HepG2 (cell line): Measurements from ENCODE around the gene NDOR1. TPM values are rescaled to one million over a fixed set of nuclear protein-coding genes. Genes with fewer than 3 reads are reported as not detected.

Source experiments
- ATAC-seq: fragments of 200-7000 bp; cut with Tn5 transposase; 3 replicates; pipeline ENCODE4 v1.9.1; 2020; ENCODE audit warnings: mild to moderate bottlenecking, moderate library complexity
- BruUV-seq: library from RNA; stranded (reverse); fragments of 400-500 nt; replicated peaks from 2 replicates; lab custom pipeline; 2021; lab: Mats Ljungman, UMichigan
- CTCF ChIA-PET: fragments of 300-600 bp; formaldehyde crosslinking; extraction: SDS; loops from one replicate; lab custom pipeline; 2021; ENCODE audit warnings: low total read pairs, inconsistent platforms, low intra/inter-chr PET ratio; lab: Yijun Ruan, JAX
- POLR2A ChIA-PET: fragments of 350-600 bp; sonication (Branson Sonifier 250); formaldehyde crosslinking; loops from one replicate; lab custom pipeline; 2020; ENCODE audit warnings: antibody characterized with exemption, inconsistent platforms; lab: Yijun Ruan, JAX
- DNase-seq: peaks from one replicate; pipeline ENCODE4 v3.0.0-alpha.2; 2015; ENCODE audit warnings: low spot score
- FAIRE-seq: peaks from 3 replicates; lab custom pipeline; 2011; peaks lifted over from hg19 to GRCh38; lab: Jason Lieb, UNC
- H2AFZ ChIP-seq: one replicate; pipeline ENCODE4 v1.6.1; 2011; ENCODE audit warnings: low read length, inconsistent platforms
- H3K27ac ChIP-seq: fragments of 300-600 bp; 3 replicates; pipeline ENCODE4 v1.8.0; 2011; ENCODE audit warnings: mixed run types, mild to moderate bottlenecking, mixed read lengths, low read length, inconsistent platforms; ENCODE audit not compliant: insufficient read depth; ENCODE audit errors: extremely low read length
- H3K27me3 ChIP-seq, 2 experiments: fragments of 200-600 bp in 1 of 2; 2 replicates in 1 of 2; 3 replicates in 1 of 2; pipeline versions ENCODE4 v1.6.0 to v1.8.0; 2011; ENCODE audit warnings: low read length in 2 of 2, mild to moderate bottlenecking in 2 of 2, moderate library complexity in 2 of 2, inconsistent platforms in 1 of 2; ENCODE audit not compliant: insufficient read depth in 2 of 2, control insufficient read depth in 1 of 2
- H3K36me3 ChIP-seq, 2 experiments: fragments of 200-600 bp in 1 of 2; replicated peaks in 1 of 2; 2 replicates in 1 of 2; 3 replicates in 1 of 2; pipeline versions ENCODE4 v1.5.1 to v1.8.0; 2011; ENCODE audit warnings: low read length in 2 of 2, inconsistent platforms in 1 of 2; ENCODE audit not compliant: insufficient read depth in 2 of 2, control insufficient read depth in 1 of 2
- H3K4me1 ChIP-seq: 2 replicates; pipeline ENCODE4 v1.5.1; 2012; ENCODE audit warnings: low read length, inconsistent platforms; ENCODE audit not compliant: insufficient read depth
- H3K4me2 ChIP-seq: 2 replicates; pipeline ENCODE4 v1.6.0; 2011; ENCODE audit warnings: low read depth, low read length, inconsistent platforms
- H3K4me3 ChIP-seq, 3 experiments: fragments of 200-600 bp in 1 of 3; sonication (generic), shearing (Covaris generic) in 1 of 3; replicated peaks in 1 of 3; 2 replicates each; pipeline ENCODE4 v1.5.1; 2011 to 2016; ENCODE audit warnings: low read length in 3 of 3, inconsistent platforms in 2 of 3, low read depth in 2 of 3, mild to moderate bottlenecking in 2 of 3, control low read depth in 1 of 3, mixed read lengths in 1 of 3; ENCODE audit not compliant: insufficient read depth in 1 of 3
- H3K79me2 ChIP-seq: one replicate; pipeline ENCODE4 v1.6.1; 2011; ENCODE audit warnings: low read length, inconsistent platforms; ENCODE audit not compliant: insufficient read depth
- H3K9ac ChIP-seq: 2 replicates; pipeline ENCODE4 v1.6.0; 2011; ENCODE audit warnings: mild to moderate bottlenecking, low read depth, low read length, inconsistent platforms; ENCODE audit not compliant: insufficient read depth
- H3K9me3 ChIP-seq: 2 replicates; pipeline ENCODE4 v1.5.1; 2012; ENCODE audit warnings: mild to moderate bottlenecking, low read length
- H4K20me1 ChIP-seq: 2 replicates; pipeline ENCODE4 v1.6.0; 2011; ENCODE audit warnings: inconsistent platforms, mild to moderate bottlenecking, low read length, moderate library complexity; ENCODE audit not compliant: insufficient read depth
- ETV6 ChIP-seq: sonication (generic); formaldehyde crosslinking; conservative IDR thresholded peaks from 2 replicates; pipeline ENCODE4 v1.4.0; 2020; ENCODE audit warnings: missing genetic modification reagents
- HNRNPL ChIP-seq: fragments of 200-400 bp; formaldehyde crosslinking; IDR thresholded peaks from 2 replicates; pipeline ENCODE4 v1.6.1; 2017; ENCODE audit warnings: mild to moderate bottlenecking, low read depth, low read length
- RAD21 ChIP-seq: fragments of 450-650 bp; formaldehyde crosslinking; IDR thresholded peaks from 2 replicates; pipeline ENCODE4 v1.5.0; 2020; ENCODE audit warnings: mild to moderate bottlenecking
- STAG1 ChIP-seq: sonication (generic); formaldehyde crosslinking; IDR thresholded peaks from 2 replicates; pipeline ENCODE4 v1.4.0; 2020; ENCODE audit warnings: missing genetic modification reagents
- ZNF737 ChIP-seq: sonication (generic); formaldehyde crosslinking; IDR thresholded peaks from 2 replicates; pipeline ENCODE4 v1.5.0; 2020; ENCODE audit warnings: missing genetic modification reagents, mild to moderate bottlenecking, borderline replicate concordance
- ZNF839 ChIP-seq: sonication (generic); formaldehyde crosslinking; IDR thresholded peaks from 2 replicates; pipeline ENCODE4 v1.4.0; 2020; ENCODE audit warnings: missing genetic modification reagents, mild to moderate bottlenecking, borderline replicate concordance
- ZSCAN9 ChIP-seq: IDR thresholded peaks from 2 replicates; pipeline ENCODE4 v1.6.1; 2016; ENCODE audit warnings: borderline replicate concordance
- WGBS: methylation state at CpG from one replicate; pipeline ENCODE4 v1.1.6; 2017; ENCODE audit warnings: low lambda C conversion rate; 5-methylcytosine and 5-hydroxymethylcytosine counted together
- in situ Hi-C: cut with HindIII; loops from 2 replicates; pipeline ENCODE4 v1.10.0; 2017; ENCODE audit warnings: low pct_unique_long_range_greater_than_20kb; ENCODE audit not compliant: extremely low pct_ligation_motif_present
- intact Hi-C: fragments of 100-400 bp; cut with micrococcal nuclease; formaldehyde crosslinking; loops from one replicate; pipeline ENCODE4 v1.10.0; 2022; ENCODE audit not compliant: unreplicated experiment
- polyA plus RNA-seq, 8 experiments: library from polyadenylated mRNA; depleted of rRNA in 3 of 8; stranded (reverse) in 7 of 8; unstranded in 1 of 8; fragments of >200 nt; fragmentation: Illumina TruSeq in 4 of 8; extraction: Trizol in 4 of 8; gene quantifications; 2 replicates each; pipeline versions ENCODE4 v1.2.1 to v1.2.3, GENCODE V29; 2011 to 2016; ENCODE audit warnings: low read depth in 4 of 8, missing spikeins in 1 of 8, mixed read lengths in 1 of 8; ENCODE audit not compliant: insufficient read depth in 1 of 8
- total RNA-seq, 5 experiments: library from RNA; depleted of rRNA; stranded (reverse); fragments of >200 nt; fragmentation: Illumina TruSeq; extraction: Trizol; gene quantifications; 2 replicates each; pipeline ENCODE4 v1.2.3, GENCODE V29; 2016; ENCODE audit warnings: low read depth in 1 of 5
- TF ChIP-seq, protein P1 (sequence below): sonication (generic); formaldehyde crosslinking; IDR thresholded peaks from 2 replicates; pipeline ENCODE4 v1.5.1; 2020; ENCODE audit warnings: mild to moderate bottlenecking, missing genetic modification reagents, moderate library complexity
- TF ChIP-seq, protein P2 (sequence below): sonication (generic); formaldehyde crosslinking; IDR thresholded peaks from 2 replicates; pipeline ENCODE4 v1.5.0; 2020; ENCODE audit warnings: mild to moderate bottlenecking, missing genetic modification reagents, moderate library complexity
- TF ChIP-seq, protein P3 (sequence below): sonication (generic); formaldehyde crosslinking; IDR thresholded peaks from 2 replicates; pipeline ENCODE4 v1.4.0; 2020; ENCODE audit warnings: missing genetic modification reagents, mild to moderate bottlenecking, borderline replicate concordance

NDOR1 gene
- total and polyA plus RNA-seq, 2 of the 13 experiments (the other 11 are each of a cell fraction or from before 2014, with no cell fraction given): 3.6 to 8.7 TPM

DNA sequence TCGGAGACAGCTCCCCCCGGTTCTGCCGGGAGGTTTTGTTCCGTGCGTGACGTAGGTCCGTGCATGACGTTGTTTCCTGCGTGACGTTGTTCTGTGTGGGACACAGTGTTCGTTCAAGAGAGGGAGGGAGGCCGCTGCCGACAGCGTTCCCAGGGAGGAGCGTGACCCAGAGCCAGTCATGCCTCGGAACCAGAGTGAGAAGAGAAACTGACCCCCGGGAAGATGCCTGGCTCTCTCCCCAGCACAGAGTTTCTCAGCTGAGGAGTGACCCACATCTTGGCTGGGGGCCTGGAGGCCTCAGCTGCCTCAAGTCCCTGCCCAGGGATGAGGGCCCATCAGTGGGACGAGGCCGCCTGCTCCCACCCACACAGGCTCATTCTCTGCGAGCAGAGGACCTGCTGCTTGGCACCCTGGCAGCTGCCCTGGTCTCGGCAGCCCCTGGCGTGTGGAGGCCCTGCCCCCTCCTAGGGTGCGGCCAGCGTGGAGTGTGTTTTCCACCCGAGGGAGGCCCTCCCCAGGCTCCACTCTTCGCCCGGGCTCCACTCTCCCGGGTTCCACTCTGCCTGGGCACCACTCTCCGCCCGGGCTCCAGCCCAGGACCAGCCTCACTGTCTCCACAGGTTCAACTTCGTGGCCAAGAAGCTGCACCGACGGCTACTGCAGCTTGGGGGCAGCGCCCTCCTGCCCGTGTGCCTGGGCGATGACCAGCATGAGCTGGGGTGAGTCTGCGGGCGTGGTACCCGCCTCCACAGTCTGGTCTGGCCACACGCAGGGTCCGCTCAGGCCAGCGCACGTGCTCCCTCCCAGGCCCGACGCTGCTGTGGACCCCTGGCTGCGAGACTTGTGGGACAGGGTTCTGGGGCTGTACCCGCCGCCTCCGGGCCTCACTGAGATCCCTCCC, 7.9 kb downstream of the NDOR1 start:
- no peaks in the 10 kb centered on the region for H3K9me3 ChIP-seq
- H3K4me2 ChIP-seq: no peak overlapping the region
- 95% methylated on average over 28 of the region's 49 CpGs for WGBS
- no peaks in the 10 kb centered on the region for H4K20me1 ChIP-seq
- H3K27me3 ChIP-seq: no peaks in the 10 kb centered on the region
- H3K9ac ChIP-seq: no peak overlapping the region
- no peak for DNase-seq
- peaks cover under 1% of the 10 kb centered on the region for H3K79me2 ChIP-seq
- no peak for ATAC-seq
- no peaks in the 10 kb centered on the region; a peak in 1 of 5 replicates for H3K36me3 ChIP-seq
- no peak overlapping the region for H3K27ac ChIP-seq
- ChIA-PET POLR2A (no interaction called here), CTCF (no interaction called here)
- H2AFZ ChIP-seq: no peak overlapping the region
- TF ChIP-seq, protein P1, sequence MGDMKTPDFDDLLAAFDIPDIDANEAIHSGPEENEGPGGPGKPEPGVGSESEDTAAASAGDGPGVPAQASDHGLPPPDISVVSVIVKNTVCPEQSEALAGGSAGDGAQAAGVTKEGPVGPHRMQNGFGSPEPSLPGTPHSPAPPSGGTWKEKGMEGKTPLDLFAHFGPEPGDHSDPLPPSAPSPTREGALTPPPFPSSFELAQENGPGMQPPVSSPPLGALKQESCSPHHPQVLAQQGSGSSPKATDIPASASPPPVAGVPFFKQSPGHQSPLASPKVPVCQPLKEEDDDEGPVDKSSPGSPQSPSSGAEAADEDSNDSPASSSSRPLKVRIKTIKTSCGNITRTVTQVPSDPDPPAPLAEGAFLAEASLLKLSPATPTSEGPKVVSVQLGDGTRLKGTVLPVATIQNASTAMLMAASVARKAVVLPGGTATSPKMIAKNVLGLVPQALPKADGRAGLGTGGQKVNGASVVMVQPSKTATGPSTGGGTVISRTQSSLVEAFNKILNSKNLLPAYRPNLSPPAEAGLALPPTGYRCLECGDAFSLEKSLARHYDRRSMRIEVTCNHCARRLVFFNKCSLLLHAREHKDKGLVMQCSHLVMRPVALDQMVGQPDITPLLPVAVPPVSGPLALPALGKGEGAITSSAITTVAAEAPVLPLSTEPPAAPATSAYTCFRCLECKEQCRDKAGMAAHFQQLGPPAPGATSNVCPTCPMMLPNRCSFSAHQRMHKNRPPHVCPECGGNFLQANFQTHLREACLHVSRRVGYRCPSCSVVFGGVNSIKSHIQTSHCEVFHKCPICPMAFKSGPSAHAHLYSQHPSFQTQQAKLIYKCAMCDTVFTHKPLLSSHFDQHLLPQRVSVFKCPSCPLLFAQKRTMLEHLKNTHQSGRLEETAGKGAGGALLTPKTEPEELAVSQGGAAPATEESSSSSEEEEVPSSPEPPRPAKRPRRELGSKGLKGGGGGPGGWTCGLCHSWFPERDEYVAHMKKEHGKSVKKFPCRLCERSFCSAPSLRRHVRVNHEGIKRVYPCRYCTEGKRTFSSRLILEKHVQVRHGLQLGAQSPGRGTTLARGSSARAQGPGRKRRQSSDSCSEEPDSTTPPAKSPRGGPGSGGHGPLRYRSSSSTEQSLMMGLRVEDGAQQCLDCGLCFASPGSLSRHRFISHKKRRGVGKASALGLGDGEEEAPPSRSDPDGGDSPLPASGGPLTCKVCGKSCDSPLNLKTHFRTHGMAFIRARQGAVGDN (CRISPR knock-in tag): peak; percentile 30
- TF ChIP-seq, protein P2, sequence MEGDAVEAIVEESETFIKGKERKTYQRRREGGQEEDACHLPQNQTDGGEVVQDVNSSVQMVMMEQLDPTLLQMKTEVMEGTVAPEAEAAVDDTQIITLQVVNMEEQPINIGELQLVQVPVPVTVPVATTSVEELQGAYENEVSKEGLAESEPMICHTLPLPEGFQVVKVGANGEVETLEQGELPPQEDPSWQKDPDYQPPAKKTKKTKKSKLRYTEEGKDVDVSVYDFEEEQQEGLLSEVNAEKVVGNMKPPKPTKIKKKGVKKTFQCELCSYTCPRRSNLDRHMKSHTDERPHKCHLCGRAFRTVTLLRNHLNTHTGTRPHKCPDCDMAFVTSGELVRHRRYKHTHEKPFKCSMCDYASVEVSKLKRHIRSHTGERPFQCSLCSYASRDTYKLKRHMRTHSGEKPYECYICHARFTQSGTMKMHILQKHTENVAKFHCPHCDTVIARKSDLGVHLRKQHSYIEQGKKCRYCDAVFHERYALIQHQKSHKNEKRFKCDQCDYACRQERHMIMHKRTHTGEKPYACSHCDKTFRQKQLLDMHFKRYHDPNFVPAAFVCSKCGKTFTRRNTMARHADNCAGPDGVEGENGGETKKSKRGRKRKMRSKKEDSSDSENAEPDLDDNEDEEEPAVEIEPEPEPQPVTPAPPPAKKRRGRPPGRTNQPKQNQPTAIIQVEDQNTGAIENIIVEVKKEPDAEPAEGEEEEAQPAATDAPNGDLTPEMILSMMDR (CRISPR knock-in tag): peak; percentile 60
- peak; percentile 56; the same call in 1 of the 2 replicates for TF ChIP-seq RAD21
- TF ChIP-seq HNRNPL: 0 out of 2 replicates have a peak, but pooled peaks have one; percentile 61
- TF ChIP-seq STAG1: peak; percentile 57
- TF ChIP-seq, protein P3, sequence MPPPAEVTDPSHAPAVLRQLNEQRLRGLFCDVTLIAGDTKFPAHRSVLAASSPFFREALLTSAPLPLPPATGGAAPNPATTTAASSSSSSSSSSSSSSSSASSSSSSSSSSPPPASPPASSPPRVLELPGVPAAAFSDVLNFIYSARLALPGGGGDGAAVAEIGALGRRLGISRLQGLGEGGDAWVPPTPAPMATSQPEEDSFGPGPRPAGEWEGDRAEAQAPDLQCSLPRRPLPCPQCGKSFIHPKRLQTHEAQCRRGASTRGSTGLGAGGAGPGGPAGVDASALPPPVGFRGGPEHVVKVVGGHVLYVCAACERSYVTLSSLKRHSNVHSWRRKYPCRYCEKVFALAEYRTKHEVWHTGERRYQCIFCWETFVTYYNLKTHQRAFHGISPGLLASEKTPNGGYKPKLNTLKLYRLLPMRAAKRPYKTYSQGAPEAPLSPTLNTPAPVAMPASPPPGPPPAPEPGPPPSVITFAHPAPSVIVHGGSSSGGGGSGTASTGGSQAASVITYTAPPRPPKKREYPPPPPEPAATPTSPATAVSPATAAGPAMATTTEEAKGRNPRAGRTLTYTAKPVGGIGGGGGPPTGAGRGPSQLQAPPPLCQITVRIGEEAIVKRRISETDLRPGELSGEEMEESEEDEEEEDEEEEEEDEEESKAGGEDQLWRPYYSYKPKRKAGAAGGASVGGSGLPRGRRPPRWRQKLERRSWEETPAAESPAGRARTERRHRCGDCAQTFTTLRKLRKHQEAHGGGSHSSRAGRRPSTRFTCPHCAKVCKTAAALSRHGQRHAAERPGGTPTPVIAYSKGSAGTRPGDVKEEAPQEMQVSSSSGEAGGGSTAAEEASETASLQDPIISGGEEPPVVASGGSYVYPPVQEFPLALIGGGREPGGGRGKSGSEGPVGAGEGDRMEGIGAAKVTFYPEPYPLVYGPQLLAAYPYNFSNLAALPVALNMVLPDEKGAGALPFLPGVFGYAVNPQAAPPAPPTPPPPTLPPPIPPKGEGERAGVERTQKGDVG: 0 out of 2 replicates have a peak, but pooled peaks have one; percentile 49
- TF ChIP-seq ZSCAN9 (CRISPR knock-in tag): no peak
- TF ChIP-seq ZNF839 (CRISPR knock-in tag): 0 out of 2 replicates have a peak, but pooled peaks have one; percentile 59
- no peak for TF ChIP-seq ETV6 (CRISPR knock-in tag)
- no peak for TF ChIP-seq ZNF737 (CRISPR knock-in tag)
- in situ Hi-C loops: no loop called here
- BruUV-seq: no TSS peak
- no peak overlapping the region for H3K4me3 ChIP-seq
- H3K4me1 ChIP-seq: peaks cover 16% of the 10 kb centered on the region
- FAIRE-seq: no peak
- intact Hi-C loops: no loop called here
